Measurements from ENCODE around the gene CNNM1.

CNNM1 gene

GRCh38 chr10:99372546-99373271, 43.6 kb downstream of the CNNM1 start:
- no peak for DNase-seq (ENCODE audit: low spot score)

- no peak for DNase-seq (ENCODE audit: low spot score)
Measured at GRCh38 chr10:99374526-99374925, 45.4 kb downstream of the CNNM1 start.

GRCh38 chr10:99374972-99375371, 45.8 kb downstream of the CNNM1 start:
- DNase-seq (ENCODE audit: low spot score), result no peak

- DNase-seq (ENCODE audit: low spot score), result no peak
Measured at GRCh38 chr10:99375426-99375825, 46.3 kb downstream of the CNNM1 start.

- DNase-seq (ENCODE audit: low spot score), result no peak
Measured at GRCh38 chr10:99382176-99382575, 53.0 kb downstream of the CNNM1 start.

GRCh38 chr10:99387071-99387470, 57.9 kb downstream of the CNNM1 start:
- no peak for DNase-seq (ENCODE audit: low spot score)

GRCh38 chr10:99387541-99387940, 58.4 kb downstream of the CNNM1 start:
- DNase-seq (ENCODE audit: low spot score), result no peak

GRCh38 chr10:99389729-99390480, 60.7 kb downstream of the CNNM1 start:
- no peak for DNase-seq (ENCODE audit: low spot score)

GRCh38 chr10:99391346-99391745, 62.2 kb downstream of the CNNM1 start:
- DNase-seq (ENCODE audit: low spot score), result no peak

- DNase-seq (ENCODE audit: low spot score), result no peak
Measured at GRCh38 chr10:99393036-99393435, 63.9 kb downstream of the CNNM1 start.

GRCh38 chr10:99393683-99394082, 64.5 kb downstream of the CNNM1 start:
- no peak for DNase-seq (ENCODE audit: low spot score)

GRCh38 chr10:99394256-99394655, 65.1 kb downstream of the CNNM1 start:
- DNase-seq (ENCODE audit: low spot score), result no peak

- DNase-seq (ENCODE audit: low spot score), result no peak
Measured at GRCh38 chr10:99394761-99395386, 65.7 kb downstream of the CNNM1 start.

GRCh38 chr10:99395750-99396445, 66.7 kb downstream of the CNNM1 start:
- DNase-seq (ENCODE audit: low spot score), result peak; percentile 79

- no peak for DNase-seq (ENCODE audit: low spot score)
Measured at GRCh38 chr10:99396471-99396870, 67.3 kb downstream of the CNNM1 start.

- DNase-seq (ENCODE audit: low spot score), result no peak
Measured at GRCh38 chr10:99399664-99400063, 70.5 kb downstream of the CNNM1 start.

GRCh38 chr10:99403674-99404073, 74.5 kb downstream of the CNNM1 start:
- DNase-seq (ENCODE audit: low spot score), result no peak

- DNase-seq (ENCODE audit: low spot score), result no peak
Measured at GRCh38 chr10:99406149-99406548, 77.0 kb downstream of the CNNM1 start.

- no peak for DNase-seq (ENCODE audit: low spot score)
Measured at GRCh38 chr10:99410146-99410545, 81.0 kb downstream of the CNNM1 start.

- no peak for DNase-seq (ENCODE audit: low spot score)
Measured at GRCh38 chr10:99410876-99411275, 81.7 kb downstream of the CNNM1 start.

- DNase-seq (ENCODE audit: low spot score), result no peak
Measured at GRCh38 chr10:99411546-99411945, 82.4 kb downstream of the CNNM1 start.

GRCh38 chr10:99412099-99412498, 82.9 kb downstream of the CNNM1 start:
- no peak for DNase-seq (ENCODE audit: low spot score)

Measured in pons (tissue), 1 donor.